IPS-15b (cell line): ENCODE measurements around the gene CTIF.

Source experiments
- H3K27me3 ChIP-seq: one replicate; pipeline ENCODE4 v1.6.1; 2013; ENCODE audit warnings: low read length; ENCODE audit not compliant: control insufficient read depth, insufficient read depth
- H3K36me3 ChIP-seq: one replicate; pipeline ENCODE4 v1.6.1; 2013; ENCODE audit warnings: low read length; ENCODE audit not compliant: control insufficient read depth, insufficient read depth
- H3K4me1 ChIP-seq: one replicate; pipeline ENCODE4 v1.6.1; 2013; ENCODE audit warnings: mild to moderate bottlenecking, low read length; ENCODE audit not compliant: control insufficient read depth, insufficient read depth
- H3K4me3 ChIP-seq: one replicate; pipeline ENCODE4 v1.5.1; 2013; ENCODE audit warnings: low read depth, low read length
- H3K9ac ChIP-seq: one replicate; pipeline ENCODE4 v1.6.1; 2013; ENCODE audit warnings: low read depth, mild to moderate bottlenecking, low read length
- H3K9me3 ChIP-seq: one replicate; pipeline ENCODE4 v1.6.1; 2013; ENCODE audit warnings: mild to moderate bottlenecking, low read length; ENCODE audit not compliant: control insufficient read depth, insufficient read depth

The CTIF gene

DNA sequence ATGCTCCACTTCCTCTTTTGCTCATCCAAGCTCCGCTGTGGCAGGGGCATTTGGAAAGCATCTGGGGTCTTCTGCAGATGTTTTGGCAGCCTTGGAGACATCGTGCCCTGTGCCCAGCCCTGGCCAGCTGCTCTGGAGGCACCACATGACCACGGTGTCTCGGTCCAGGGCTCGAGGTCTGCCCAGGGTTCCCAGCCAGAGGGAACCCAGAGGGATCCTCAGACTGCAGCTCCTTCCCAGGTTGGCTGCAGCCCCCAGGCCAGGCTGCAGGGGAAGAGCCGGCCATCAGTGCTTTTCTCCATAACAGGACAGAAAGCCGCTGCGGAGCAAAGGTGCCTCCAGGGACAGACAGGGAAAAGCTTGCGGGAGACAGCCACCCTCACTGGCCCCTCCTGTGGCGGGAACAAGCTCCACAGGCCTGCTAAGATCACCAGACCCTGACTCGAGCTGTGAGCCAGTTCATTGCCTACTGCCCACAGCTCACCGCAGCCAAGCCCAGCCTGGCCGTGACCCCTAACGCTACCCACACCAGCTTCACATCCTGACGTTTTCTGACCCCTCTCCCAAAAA lies 337.2 kb downstream of the CTIF start:
- Histone ChIP-seq H3K36me3 (peaks cover 3% of the 10 kb centered on the region), H3K9ac (no peak overlapping the region), H3K27me3 (no peaks in the 10 kb centered on the region), H3K4me1 (no peaks in the 10 kb centered on the region), H3K9me3 (no peaks in the 10 kb centered on the region), H3K4me3 (no peak overlapping the region)

DNA sequence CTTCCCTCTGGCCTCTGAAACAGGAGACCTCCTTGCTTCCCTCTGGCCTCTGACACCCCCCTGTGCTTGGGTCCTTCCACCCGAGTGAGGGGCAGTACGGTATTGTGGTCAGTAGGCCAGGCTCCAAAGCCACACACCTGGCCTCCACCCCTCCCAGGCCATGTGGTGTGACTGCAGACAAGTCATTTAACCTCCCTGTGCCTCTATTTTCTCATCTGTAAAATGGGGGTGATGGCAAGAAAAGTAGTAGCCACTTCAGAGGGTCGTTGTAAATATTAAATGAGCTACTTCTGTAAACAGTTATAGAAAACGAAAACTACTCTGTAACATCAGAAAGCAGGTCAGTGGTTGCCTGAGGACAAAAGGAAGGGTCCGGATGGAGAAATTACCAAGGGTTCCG lies 337.8 kb downstream of the CTIF start:
- Histone ChIP-seq H3K9ac (no peak overlapping the region), H3K4me3 (no peak overlapping the region), H3K36me3 (peaks cover under 1% of the 10 kb centered on the region)

GRCh38 chr18:48877941-48878340 lies 339.1 kb downstream of the CTIF start:
- Histone ChIP-seq H3K27me3 (no peaks in the 10 kb centered on the region), H3K9ac (no peak overlapping the region), H3K4me1 (no peaks in the 10 kb centered on the region), H3K9me3 (no peaks in the 10 kb centered on the region), H3K36me3 (no peaks in the 10 kb centered on the region), H3K4me3 (no peak overlapping the region)

More for the DNA sequence above, 337.8 kb downstream of the CTIF start:
- H3K9me3 ChIP-seq = no peaks in the 10 kb centered on the region
- no peaks in the 10 kb centered on the region for H3K4me1 ChIP-seq
- H3K27me3 ChIP-seq = no peaks in the 10 kb centered on the region

GRCh38 chr18:48878471-48878870 lies 339.6 kb downstream of the CTIF start:
- Histone ChIP-seq H3K36me3 (no peaks in the 10 kb centered on the region), H3K4me3 (no peak overlapping the region), H3K9me3 (no peaks in the 10 kb centered on the region), H3K27me3 (no peaks in the 10 kb centered on the region), H3K9ac (peak overlapping the region; percentile 16), H3K4me1 (no peaks in the 10 kb centered on the region)

GRCh38 chr18:48879008-48879431 lies 340.2 kb downstream of the CTIF start:
- Histone ChIP-seq H3K4me1 (no peaks in the 10 kb centered on the region), H3K27me3 (no peaks in the 10 kb centered on the region), H3K9ac (no peak overlapping the region), H3K4me3 (no peak overlapping the region), H3K36me3 (no peaks in the 10 kb centered on the region), H3K9me3 (no peaks in the 10 kb centered on the region)

DNA sequence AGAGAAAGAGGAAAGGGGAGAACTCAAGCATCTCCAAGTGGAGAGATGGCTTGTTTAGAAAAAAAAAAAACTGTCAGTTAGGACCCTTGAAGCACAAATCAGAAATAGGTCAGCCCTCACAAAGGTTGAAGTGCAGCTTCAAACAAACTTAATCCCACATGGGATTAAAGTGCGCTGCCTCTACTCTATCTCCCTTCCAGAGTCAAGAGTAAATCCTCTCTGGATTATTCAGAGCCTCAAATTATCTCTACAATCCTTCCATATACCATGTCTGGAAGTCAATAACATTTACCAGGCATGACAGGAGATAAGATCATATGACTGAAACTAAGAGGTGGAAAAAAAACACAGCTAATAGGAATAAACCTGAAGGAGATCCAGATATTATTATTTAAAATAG lies 342.1 kb downstream of the CTIF start:
- H3K4me1 ChIP-seq = no peaks in the 10 kb centered on the region
- H3K27me3 ChIP-seq = peaks cover 2% of the 10 kb centered on the region
- no peaks in the 10 kb centered on the region for H3K9me3 ChIP-seq
- no peaks in the 10 kb centered on the region for H3K36me3 ChIP-seq
- no peak overlapping the region for H3K9ac ChIP-seq
- no peak overlapping the region for H3K4me3 ChIP-seq

GRCh38 chr18:48882379-48882778 lies 343.5 kb downstream of the CTIF start:
- no peak overlapping the region for H3K4me3 ChIP-seq
- no peaks in the 10 kb centered on the region for H3K36me3 ChIP-seq
- H3K9ac ChIP-seq = no peak overlapping the region
- H3K27me3 ChIP-seq = peaks cover 2% of the 10 kb centered on the region
- H3K4me1 ChIP-seq = no peaks in the 10 kb centered on the region
- no peaks in the 10 kb centered on the region for H3K9me3 ChIP-seq

DNA sequence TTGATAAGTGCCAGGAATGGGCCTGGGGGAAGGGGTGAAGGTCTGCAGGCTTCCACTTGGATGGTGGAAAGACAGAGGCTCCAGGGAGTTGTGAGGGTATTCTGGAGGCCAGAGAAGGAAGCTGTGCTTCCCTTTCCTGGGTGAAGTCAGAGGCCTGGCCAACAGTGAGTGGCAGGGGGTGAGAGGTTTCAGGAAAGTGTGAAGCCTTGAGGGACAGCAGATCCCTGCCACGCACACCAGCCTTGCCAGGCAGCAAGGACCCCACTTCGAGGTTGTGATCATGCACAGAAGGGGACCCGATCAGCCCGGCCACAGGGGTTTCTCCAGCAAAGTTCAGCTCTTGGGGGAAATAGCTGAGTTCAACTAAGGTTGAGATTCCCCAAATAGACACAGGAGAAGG lies 345.5 kb downstream of the CTIF start:
- Histone ChIP-seq H3K4me3 (no peak overlapping the region), H3K27me3 (peaks cover 6% of the 10 kb centered on the region), H3K9ac (no peak overlapping the region), H3K9me3 (no peaks in the 10 kb centered on the region), H3K4me1 (peaks cover 2% of the 10 kb centered on the region), H3K36me3 (no peaks in the 10 kb centered on the region)

GRCh38 chr18:48884771-48885170 lies 345.9 kb downstream of the CTIF start:
- Histone ChIP-seq H3K4me3 (no peak overlapping the region), H3K27me3 (peaks cover 6% of the 10 kb centered on the region), H3K36me3 (no peaks in the 10 kb centered on the region), H3K9ac (no peak overlapping the region), H3K4me1 (peaks cover 3% of the 10 kb centered on the region), H3K9me3 (no peaks in the 10 kb centered on the region)

DNA sequence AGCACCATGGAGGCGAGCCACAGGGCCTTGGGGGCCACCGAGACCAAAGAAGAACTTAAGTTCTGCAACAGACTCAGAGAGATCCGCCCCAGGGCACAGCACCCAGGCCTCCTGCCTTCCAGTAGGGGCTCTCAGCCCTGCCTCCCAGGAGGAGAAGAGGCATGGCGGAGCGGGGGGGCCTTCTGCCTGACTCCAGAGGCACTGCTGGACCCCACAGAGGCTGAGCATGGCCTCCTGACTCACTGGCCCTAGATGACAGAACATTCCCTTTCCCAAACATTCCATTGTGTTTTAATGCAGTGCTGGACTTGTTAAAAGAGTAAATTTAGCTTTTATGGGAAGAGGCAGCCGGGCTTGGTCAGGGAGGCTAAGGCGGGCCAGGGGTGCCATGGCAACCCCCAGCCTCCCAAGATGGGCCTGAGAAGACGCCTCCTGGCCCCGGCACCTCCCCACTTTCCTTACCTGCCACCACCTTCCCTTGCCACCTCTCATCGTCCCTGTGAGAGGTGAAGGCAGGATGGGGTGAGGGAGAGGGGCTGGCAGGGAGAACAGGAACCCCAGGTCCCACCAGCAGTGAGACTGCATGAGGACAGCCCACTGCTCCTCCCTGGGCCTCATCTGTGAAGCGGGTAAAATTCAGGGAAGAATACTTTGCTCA lies 346.6 kb downstream of the CTIF start:
- Histone ChIP-seq H3K9ac (no peak overlapping the region), H3K4me3 (no peak overlapping the region), H3K9me3 (no peaks in the 10 kb centered on the region), H3K36me3 (no peaks in the 10 kb centered on the region), H3K27me3 (peaks cover 6% of the 10 kb centered on the region), H3K4me1 (peaks cover 6% of the 10 kb centered on the region)

DNA sequence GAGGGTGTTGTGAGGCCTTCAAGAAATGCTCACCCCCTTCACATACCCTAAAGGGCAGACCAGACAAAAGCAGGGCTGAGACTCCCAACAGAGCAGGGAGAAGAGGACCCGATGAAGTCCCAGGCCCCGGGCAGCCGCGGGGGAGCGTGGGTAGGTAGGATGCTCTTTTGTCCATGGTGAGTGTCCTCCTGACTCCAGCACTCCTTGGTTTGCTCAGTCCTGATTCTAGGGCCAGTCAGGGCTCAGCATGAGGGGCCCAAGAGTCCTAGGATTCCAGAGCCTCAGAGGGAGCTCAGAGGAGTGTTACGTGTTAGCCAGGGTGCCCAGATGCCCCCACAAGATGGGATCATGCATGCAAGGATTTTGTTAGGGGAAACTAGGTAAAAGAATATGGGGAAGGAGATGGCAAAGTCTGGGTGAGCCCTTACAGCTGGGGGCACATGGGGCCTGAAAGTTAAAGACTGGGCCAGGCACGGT lies 347.1 kb downstream of the CTIF start:
- no peak overlapping the region for H3K9ac ChIP-seq
- H3K36me3 ChIP-seq = no peaks in the 10 kb centered on the region
- H3K27me3 ChIP-seq = peaks cover 6% of the 10 kb centered on the region
- no peaks in the 10 kb centered on the region for H3K9me3 ChIP-seq
- H3K4me1 ChIP-seq = peaks cover 6% of the 10 kb centered on the region
- no peak overlapping the region for H3K4me3 ChIP-seq

DNA sequence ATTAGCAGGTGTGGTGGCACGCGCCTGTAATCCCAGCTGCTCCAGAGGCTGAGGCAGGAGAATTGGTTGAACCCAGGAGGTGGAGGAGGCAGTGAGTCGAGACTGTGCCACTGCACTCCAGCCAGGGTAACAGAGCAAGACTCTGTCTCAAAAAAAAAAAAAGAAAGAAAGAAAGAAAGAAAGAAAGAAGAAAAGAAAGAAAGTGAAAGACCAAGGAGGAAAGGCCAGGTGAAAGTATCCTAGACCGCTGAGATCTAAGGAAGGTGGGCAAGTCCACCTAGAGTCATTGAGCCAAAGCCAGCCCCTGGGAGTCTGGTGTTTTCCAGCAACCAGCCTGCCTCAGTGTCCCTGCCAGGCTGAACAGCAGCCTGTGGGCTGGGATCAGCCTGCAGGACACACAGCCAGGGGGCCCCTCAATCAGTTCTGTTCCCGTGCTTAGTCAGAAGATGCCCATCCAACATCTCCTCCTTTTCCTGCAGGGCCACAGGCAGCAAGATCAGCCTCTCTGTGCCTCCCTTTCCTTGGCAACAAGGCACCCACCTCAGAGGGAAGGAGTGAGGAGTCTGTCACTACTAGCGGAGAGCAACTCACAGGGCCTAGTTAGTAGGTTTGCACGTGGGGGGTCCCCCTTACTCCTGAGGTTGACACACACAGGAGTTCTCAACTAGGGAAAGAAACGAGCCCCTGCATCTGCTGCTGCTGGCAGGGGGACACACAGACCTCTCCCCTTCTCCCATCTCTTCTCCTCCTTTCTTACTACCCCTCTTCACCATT lies 347.9 kb downstream of the CTIF start:
- Histone ChIP-seq H3K4me3 (no peak overlapping the region), H3K27me3 (peaks cover 6% of the 10 kb centered on the region), H3K4me1 (peaks cover 6% of the 10 kb centered on the region), H3K9ac (no peak overlapping the region), H3K36me3 (no peaks in the 10 kb centered on the region), H3K9me3 (no peaks in the 10 kb centered on the region)
